ENCODE results near the gene R3HDML. TPM values are rescaled to one million over a fixed set of nuclear protein-coding genes. Genes with fewer than 3 reads are reported as not detected.

Gene R3HDML
- total and polyA plus RNA-seq, 2 donors: 0.05 TPM; not detected in 1

DNA sequence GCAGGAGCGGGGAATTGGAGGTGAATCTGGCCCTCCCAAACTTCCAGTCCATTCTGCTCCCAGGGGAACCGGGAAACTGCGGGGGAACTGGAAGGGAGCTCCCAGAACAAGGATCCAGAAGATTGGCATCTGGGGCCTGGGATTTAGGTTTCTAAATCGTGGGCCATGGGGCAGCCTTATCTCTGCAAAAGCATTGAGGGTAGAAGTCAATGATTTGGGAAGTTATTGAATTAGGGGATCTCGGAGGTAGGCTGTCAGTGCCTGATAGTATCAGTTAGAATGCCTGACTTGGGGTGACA is 63.8 kb downstream of the R3HDML start:
- no peak for DNase-seq (ENCODE audit: low read depth in 6 of 9, low spot score in 9 of 9)
- no peak overlapping the region for H3K4me3 ChIP-seq (ENCODE audit: low read length in 2 of 2)
- H3K36me3 ChIP-seq (ENCODE audit: control insufficient read depth in 2 of 2, insufficient read depth in 2 of 2, low read length in 1 of 2): no peaks in the 10 kb centered on the region
- H3K27ac ChIP-seq (ENCODE audit: low read depth in 1 of 2, low read length in 1 of 2): no peak overlapping the region
- 88% methylated on average over 5 of the region's 5 CpGs for WGBS
- H3K27me3 ChIP-seq (ENCODE audit: control insufficient read depth in 2 of 2, insufficient read depth in 1 of 2, low read length in 1 of 2): peaks cover 0 to 14% of the 10 kb centered on the region in 2 donors
- no peaks in the 10 kb centered on the region for H3K4me1 ChIP-seq (ENCODE audit: control insufficient read depth in 2 of 2, insufficient read depth in 2 of 2, low read length in 2 of 2)
- H3K9me3 ChIP-seq (ENCODE audit: control insufficient read depth in 2 of 2, insufficient read depth in 1 of 2, low read length in 1 of 2): no peaks in the 10 kb centered on the region

Other genes with a start within 250 kb of the R3HDML start
- gene JPH2, start 149.9 kb upstream of the R3HDML start, total RNA-seq: 0.14 TPM
- gene JPH2, start 149.9 kb upstream of the R3HDML start, polyA plus RNA-seq: 2.0 TPM
- gene OSER1, start 126.3 kb upstream of the R3HDML start, total RNA-seq: 28.4 TPM
- gene OSER1, start 126.3 kb upstream of the R3HDML start, polyA plus RNA-seq: 56.7 TPM
- under 0.01 TPM for gene GDAP1L1, start 89.7 kb upstream of the R3HDML start, total RNA-seq
- gene GDAP1L1, start 89.7 kb upstream of the R3HDML start, polyA plus RNA-seq: 0.09 TPM
- gene FITM2, start 25.8 kb upstream of the R3HDML start, total RNA-seq: 1.7 TPM
- 2.6 TPM for gene FITM2, start 25.8 kb upstream of the R3HDML start, polyA plus RNA-seq
- 0.05 TPM for gene HNF4A, start 18.7 kb downstream of the R3HDML start, total RNA-seq
- gene HNF4A, start 18.7 kb downstream of the R3HDML start, polyA plus RNA-seq: 0.16 TPM
- gene TTPAL, start 138.8 kb downstream of the R3HDML start, total RNA-seq: 4.1 TPM
- gene TTPAL, start 138.8 kb downstream of the R3HDML start, polyA plus RNA-seq: 8.7 TPM
- 34.8 TPM for gene SERINC3, start 185.0 kb downstream of the R3HDML start, total RNA-seq
- gene SERINC3, start 185.0 kb downstream of the R3HDML start, polyA plus RNA-seq: 51.2 TPM
- 27.7 TPM for gene PKIG, start 245.5 kb downstream of the R3HDML start, total RNA-seq
- gene PKIG, start 245.5 kb downstream of the R3HDML start, polyA plus RNA-seq: 41.7 TPM